ENCODE results near the gene KRT73.

DNA sequence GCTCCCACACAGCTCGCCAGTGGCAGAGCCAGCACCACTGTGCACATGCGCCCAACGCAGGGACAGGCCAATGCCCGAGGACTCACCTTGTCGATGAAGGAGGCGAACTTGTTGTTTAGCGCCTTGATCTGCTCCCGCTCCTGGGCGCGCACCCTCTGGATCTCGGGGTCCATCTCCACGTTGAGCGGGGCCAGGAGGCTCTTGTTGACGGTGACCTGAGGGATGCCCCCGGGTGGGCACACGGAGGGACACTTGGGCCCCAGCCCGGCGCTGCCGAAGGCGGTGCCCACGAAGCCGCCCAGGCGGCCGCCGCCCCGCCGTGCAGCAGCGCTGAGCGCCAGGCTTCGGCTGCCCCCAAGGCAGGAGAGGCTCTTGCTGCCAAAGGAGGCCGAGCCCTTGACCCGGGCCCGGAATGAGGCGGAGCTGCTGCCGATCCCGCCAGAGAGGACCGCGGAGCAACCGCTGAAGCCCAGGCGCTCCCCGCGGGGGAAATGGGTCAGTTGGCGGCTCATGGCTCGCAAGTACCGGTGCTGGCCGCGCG is 17.3 kb downstream of the KRT73 start, which contains the start of gene KRT72:
- TF ChIP-seq, protein P1, sequence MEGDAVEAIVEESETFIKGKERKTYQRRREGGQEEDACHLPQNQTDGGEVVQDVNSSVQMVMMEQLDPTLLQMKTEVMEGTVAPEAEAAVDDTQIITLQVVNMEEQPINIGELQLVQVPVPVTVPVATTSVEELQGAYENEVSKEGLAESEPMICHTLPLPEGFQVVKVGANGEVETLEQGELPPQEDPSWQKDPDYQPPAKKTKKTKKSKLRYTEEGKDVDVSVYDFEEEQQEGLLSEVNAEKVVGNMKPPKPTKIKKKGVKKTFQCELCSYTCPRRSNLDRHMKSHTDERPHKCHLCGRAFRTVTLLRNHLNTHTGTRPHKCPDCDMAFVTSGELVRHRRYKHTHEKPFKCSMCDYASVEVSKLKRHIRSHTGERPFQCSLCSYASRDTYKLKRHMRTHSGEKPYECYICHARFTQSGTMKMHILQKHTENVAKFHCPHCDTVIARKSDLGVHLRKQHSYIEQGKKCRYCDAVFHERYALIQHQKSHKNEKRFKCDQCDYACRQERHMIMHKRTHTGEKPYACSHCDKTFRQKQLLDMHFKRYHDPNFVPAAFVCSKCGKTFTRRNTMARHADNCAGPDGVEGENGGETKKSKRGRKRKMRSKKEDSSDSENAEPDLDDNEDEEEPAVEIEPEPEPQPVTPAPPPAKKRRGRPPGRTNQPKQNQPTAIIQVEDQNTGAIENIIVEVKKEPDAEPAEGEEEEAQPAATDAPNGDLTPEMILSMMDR (IDR thresholded peaks at IDR 0.05) = no peak
- TF ChIP-seq POLR2AphosphoS5 (IDR thresholded peaks at IDR 0.05) (no peak), POLR2A (IDR thresholded peaks at IDR 0.05) (no peak), EP300 (IDR thresholded peaks at IDR 0.05) (no peak)
